K562 (cell line): ENCODE results near the gene ATP13A4. TPM values are rescaled to one million over a fixed set of nuclear protein-coding genes. Genes with fewer than 3 reads are reported as not detected.

Source experiments
- ATAC-seq: fragments of 200-7000 bp; cut with Tn5 transposase; 3 replicates; pipeline ENCODE4 v1.9.1; 2020; ENCODE audit warnings: moderate library complexity
- BruUV-seq: library from RNA; stranded (reverse); fragments of 400-500 nt; replicated peaks from 2 replicates; lab custom pipeline; 2021; lab: Mats Ljungman, UMichigan
- CTCF ChIA-PET: fragments of 300-600 bp; formaldehyde crosslinking; extraction: SDS; loops from one replicate; lab custom pipeline; 2021; ENCODE audit warnings: low intra/inter-chr PET ratio; lab: Yijun Ruan, JAX
- POLR2A ChIA-PET: fragments of 300-600, 350-650 bp; sonication (Branson Sonifier 250); formaldehyde crosslinking; extraction: SDS; loops from one replicate; lab custom pipeline; 2021; ENCODE audit warnings: antibody characterized with exemption, inconsistent platforms; lab: Yijun Ruan, JAX
- DNase-seq, 4 experiments: peaks; one replicate each; pipeline versions ENCODE4 v3.0.0 to v3.0.0-alpha.2; 2011 to 2018; ENCODE audit warnings: low spot score in 3 of 4, mixed read lengths in 3 of 4; ENCODE audit errors: extremely low read depth in 1 of 4
- FAIRE-seq: peaks from 2 replicates; lab custom pipeline; 2011; peaks lifted over from hg19 to GRCh38; lab: Jason Lieb, UNC
- H2AFZ ChIP-seq: 2 replicates; pipeline ENCODE4 v1.6.0; 2011; ENCODE audit warnings: low read depth, low read length, control low read depth, inconsistent platforms
- H3K27ac ChIP-seq: fragments of 200-600 bp; 3 replicates; pipeline ENCODE4 v1.8.0; 2011; ENCODE audit warnings: low read depth, mild to moderate bottlenecking, control low read depth, inconsistent platforms, low read length, moderate library complexity, mixed read lengths; ENCODE audit errors: extremely low read depth
- H3K27me3 ChIP-seq, 2 experiments: fragments of 300-600 bp in 1 of 2; 2 replicates in 1 of 2; 3 replicates in 1 of 2; pipeline versions ENCODE4 v1.6.0 to v1.8.0; 2011; ENCODE audit warnings: inconsistent platforms in 2 of 2, low read length in 2 of 2, mild to moderate bottlenecking in 1 of 2, mixed read lengths in 1 of 2, moderate library complexity in 1 of 2; ENCODE audit not compliant: control insufficient read depth in 2 of 2, insufficient read depth in 2 of 2
- H3K36me3 ChIP-seq: fragments of 300-600 bp; 3 replicates; pipeline ENCODE4 v1.8.0; 2011; ENCODE audit warnings: mild to moderate bottlenecking, low read length, inconsistent platforms; ENCODE audit not compliant: control insufficient read depth, insufficient read depth
- H3K4me1 ChIP-seq, 2 experiments: fragments of 200-600 bp in 1 of 2; replicated peaks in 1 of 2; 2 replicates in 1 of 2; 3 replicates in 1 of 2; pipeline versions ENCODE4 v1.5.1 to v1.8.0; 2011; ENCODE audit warnings: inconsistent platforms in 2 of 2, low read length in 2 of 2, mild to moderate bottlenecking in 1 of 2, mixed read lengths in 1 of 2, moderate library complexity in 1 of 2; ENCODE audit not compliant: control insufficient read depth in 2 of 2, insufficient read depth in 2 of 2
- H3K4me2 ChIP-seq: 2 replicates; pipeline ENCODE4 v1.6.1; 2011; ENCODE audit warnings: low read length, control low read depth, inconsistent platforms, mixed read lengths; ENCODE audit not compliant: insufficient read depth
- H3K4me3 ChIP-seq: fragments of 200-600 bp; sonication (generic), shearing (Covaris generic); 2 replicates; pipeline ENCODE4 v1.5.1; 2016; ENCODE audit warnings: control low read depth, inconsistent platforms
- H3K79me2 ChIP-seq: fragments of 200-600 bp; 3 replicates; pipeline ENCODE4 v1.8.0; 2011; ENCODE audit warnings: low read length, inconsistent platforms; ENCODE audit not compliant: control insufficient read depth, insufficient read depth
- H3K9ac ChIP-seq, 2 experiments: 2 replicates each; pipeline versions ENCODE4 v1.6.0 to v1.6.1; 2011; ENCODE audit warnings: low read depth in 2 of 2, low read length in 2 of 2, control low read depth in 1 of 2, inconsistent platforms in 1 of 2, mild to moderate bottlenecking in 1 of 2, mixed read lengths in 1 of 2; ENCODE audit not compliant: insufficient read depth in 1 of 2
- H3K9me1 ChIP-seq: one replicate; pipeline ENCODE4 v1.6.0; 2011; ENCODE audit warnings: inconsistent platforms, mild to moderate bottlenecking, low read length, moderate library complexity; ENCODE audit not compliant: control insufficient read depth, insufficient read depth
- H3K9me3 ChIP-seq: replicated peaks from 2 replicates; pipeline ENCODE4 v1.5.1; 2011; ENCODE audit warnings: low read depth, low read length, inconsistent platforms; ENCODE audit not compliant: control insufficient read depth, insufficient read depth
- H4K20me1 ChIP-seq: replicated peaks from 2 replicates; pipeline ENCODE4 v1.6.1; 2011; ENCODE audit warnings: low read length, inconsistent platforms, mixed read lengths; ENCODE audit not compliant: control insufficient read depth, insufficient read depth
- WGBS: fragments of 100-300 bp; shearing (Covaris generic); methylation state at CpG from one replicate; pipeline ENCODE4 v1.1.6; 2016; ENCODE audit warnings: low coverage, mixed read lengths; ENCODE audit not compliant: insufficient coverage; ENCODE audit errors: missing lambda C conversion rate; 5-methylcytosine and 5-hydroxymethylcytosine counted together
- in situ Hi-C: fragments of 300-500 bp; cut with MboI; formaldehyde crosslinking; loops from 4 replicates; pipeline ENCODE4 v1.15.0; 2018; ENCODE audit warnings: inconsistent platforms, mixed read lengths
- intact Hi-C: fragments of 100-400 bp; cut with micrococcal nuclease; formaldehyde crosslinking; loops from 2 replicates; pipeline ENCODE4 v1.14.2; 2022
- polyA plus RNA-seq, 8 experiments: library from polyadenylated mRNA; depleted of rRNA in 4 of 8; stranded (reverse) in 5 of 8; unstranded in 3 of 8; fragments of >200 nt; fragmentation: Nextera tagmentation in 2 of 8; fragmentation: Illumina TruSeq in 1 of 8; extraction: Ambion mirVana in 2 of 8; extraction: Trizol in 1 of 8; gene quantifications; 2 replicates each; pipeline versions ENCODE4 v1.2.1 to v1.2.3, GENCODE V29; 2011 to 2014; ENCODE audit warnings: inconsistent platforms in 1 of 8, missing spikeins in 1 of 8
- total RNA-seq, 7 experiments: library from RNA; depleted of rRNA in 6 of 7; stranded (reverse); fragments of >200 nt in 6 of 7; fragmentation: Illumina TruSeq in 2 of 7; extraction: Trizol in 2 of 7; gene quantifications; 2 replicates each; pipeline versions ENCODE4 v1.2.1 to v1.2.3, GENCODE V29; 2011 to 2021; ENCODE audit warnings: low replicate concordance in 1 of 7
- TF ChIP-seq, protein P1 (sequence below), 2 experiments: fragments of 450-650 bp; IDR thresholded peaks; 2 replicates each; pipeline ENCODE4 v1.6.1; 2018; ENCODE audit warnings: mild to moderate bottlenecking in 2 of 2, low read depth in 1 of 2; ENCODE audit not compliant: partially characterized antibody in 2 of 2
- TF ChIP-seq, protein P2 (sequence below): sonication (generic); formaldehyde crosslinking; IDR thresholded peaks from 2 replicates; pipeline ENCODE4 v1.8.1; 2023; ENCODE audit warnings: mild to moderate bottlenecking, missing genetic modification reagents, moderate library complexity
- TF ChIP-seq, protein P3 (sequence below), 3 experiments: IDR thresholded peaks in 2 of 3; conservative IDR thresholded peaks in 1 of 3; 2 replicates each; pipeline ENCODE4 v1.5.1; 2011 to 2012; ENCODE audit warnings: low read length in 3 of 3, mild to moderate bottlenecking in 3 of 3, control low read depth in 2 of 3, improper control_type of control experiment in 1 of 3, inconsistent platforms in 1 of 3, low read depth in 1 of 3, mixed read lengths in 1 of 3, moderate library complexity in 1 of 3; ENCODE audit not compliant: insufficient read depth in 2 of 3

Gene ATP13A4
- total and polyA plus RNA-seq, 9 of the 15 experiments (the other 6 are each of a cell fraction or from before 2014, with no cell fraction given) = 0.03 to 0.14 (median 0.07) TPM; not detected in 6

DNA sequence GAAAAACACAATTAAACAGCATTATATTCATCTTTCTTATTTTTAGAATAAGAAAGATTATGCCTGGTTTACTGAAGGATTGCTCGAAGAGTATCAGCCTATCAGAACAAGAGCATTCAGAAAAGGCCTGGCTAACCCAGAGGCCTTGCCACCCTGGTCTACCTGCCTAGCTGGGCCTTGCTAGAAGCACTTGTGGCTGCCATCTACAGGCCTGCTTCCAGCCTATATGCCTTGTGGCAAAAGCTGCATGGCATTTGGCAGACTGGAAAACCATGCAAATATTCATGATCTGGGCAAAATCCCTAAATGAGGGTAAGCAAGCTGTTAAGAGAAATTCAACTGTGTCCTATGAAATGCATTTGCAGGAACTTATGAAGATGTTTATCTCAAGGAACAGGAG lies 9.3 kb upstream of the ATP13A4 start:
- no peak for FAIRE-seq
- Histone ChIP-seq H3K27ac (no peak overlapping the region), H4K20me1 (no peaks in the 10 kb centered on the region), H2AFZ (no peak overlapping the region), H3K4me3 (no peak overlapping the region), H3K4me2 (no peak overlapping the region), H3K9ac (no peak overlapping the region), H3K36me3 (no peaks in the 10 kb centered on the region)
- BruUV-seq = no TSS peak
- in situ Hi-C loops = loop anchor here (10.0 to 25.0 kb wide), 2 partner anchors 749 to 1002 kb away; no protein-coding TSS in a partner anchor
- CTCF ChIA-PET = no interaction called here
- intact Hi-C loops = no loop called here
- WGBS = 0% methylated on average over 1 of the region's 1 CpG
- DNase-seq = no peak
- ATAC-seq = no peak
- TF ChIP-seq, protein P1, sequence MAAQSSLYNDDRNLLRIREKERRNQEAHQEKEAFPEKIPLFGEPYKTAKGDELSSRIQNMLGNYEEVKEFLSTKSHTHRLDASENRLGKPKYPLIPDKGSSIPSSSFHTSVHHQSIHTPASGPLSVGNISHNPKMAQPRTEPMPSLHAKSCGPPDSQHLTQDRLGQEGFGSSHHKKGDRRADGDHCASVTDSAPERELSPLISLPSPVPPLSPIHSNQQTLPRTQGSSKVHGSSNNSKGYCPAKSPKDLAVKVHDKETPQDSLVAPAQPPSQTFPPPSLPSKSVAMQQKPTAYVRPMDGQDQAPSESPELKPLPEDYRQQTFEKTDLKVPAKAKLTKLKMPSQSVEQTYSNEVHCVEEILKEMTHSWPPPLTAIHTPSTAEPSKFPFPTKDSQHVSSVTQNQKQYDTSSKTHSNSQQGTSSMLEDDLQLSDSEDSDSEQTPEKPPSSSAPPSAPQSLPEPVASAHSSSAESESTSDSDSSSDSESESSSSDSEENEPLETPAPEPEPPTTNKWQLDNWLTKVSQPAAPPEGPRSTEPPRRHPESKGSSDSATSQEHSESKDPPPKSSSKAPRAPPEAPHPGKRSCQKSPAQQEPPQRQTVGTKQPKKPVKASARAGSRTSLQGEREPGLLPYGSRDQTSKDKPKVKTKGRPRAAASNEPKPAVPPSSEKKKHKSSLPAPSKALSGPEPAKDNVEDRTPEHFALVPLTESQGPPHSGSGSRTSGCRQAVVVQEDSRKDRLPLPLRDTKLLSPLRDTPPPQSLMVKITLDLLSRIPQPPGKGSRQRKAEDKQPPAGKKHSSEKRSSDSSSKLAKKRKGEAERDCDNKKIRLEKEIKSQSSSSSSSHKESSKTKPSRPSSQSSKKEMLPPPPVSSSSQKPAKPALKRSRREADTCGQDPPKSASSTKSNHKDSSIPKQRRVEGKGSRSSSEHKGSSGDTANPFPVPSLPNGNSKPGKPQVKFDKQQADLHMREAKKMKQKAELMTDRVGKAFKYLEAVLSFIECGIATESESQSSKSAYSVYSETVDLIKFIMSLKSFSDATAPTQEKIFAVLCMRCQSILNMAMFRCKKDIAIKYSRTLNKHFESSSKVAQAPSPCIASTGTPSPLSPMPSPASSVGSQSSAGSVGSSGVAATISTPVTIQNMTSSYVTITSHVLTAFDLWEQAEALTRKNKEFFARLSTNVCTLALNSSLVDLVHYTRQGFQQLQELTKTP (IDR thresholded peaks at IDR 0.05; ENCODE audit: low read depth in 1 of 2, partially characterized antibody in 2 of 2) = no peak
- TF ChIP-seq, protein P2, sequence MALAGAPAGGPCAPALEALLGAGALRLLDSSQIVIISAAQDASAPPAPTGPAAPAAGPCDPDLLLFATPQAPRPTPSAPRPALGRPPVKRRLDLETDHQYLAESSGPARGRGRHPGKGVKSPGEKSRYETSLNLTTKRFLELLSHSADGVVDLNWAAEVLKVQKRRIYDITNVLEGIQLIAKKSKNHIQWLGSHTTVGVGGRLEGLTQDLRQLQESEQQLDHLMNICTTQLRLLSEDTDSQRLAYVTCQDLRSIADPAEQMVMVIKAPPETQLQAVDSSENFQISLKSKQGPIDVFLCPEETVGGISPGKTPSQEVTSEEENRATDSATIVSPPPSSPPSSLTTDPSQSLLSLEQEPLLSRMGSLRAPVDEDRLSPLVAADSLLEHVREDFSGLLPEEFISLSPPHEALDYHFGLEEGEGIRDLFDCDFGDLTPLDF (CRISPR knock-in tag) = no peak
- TF ChIP-seq, protein P3, sequence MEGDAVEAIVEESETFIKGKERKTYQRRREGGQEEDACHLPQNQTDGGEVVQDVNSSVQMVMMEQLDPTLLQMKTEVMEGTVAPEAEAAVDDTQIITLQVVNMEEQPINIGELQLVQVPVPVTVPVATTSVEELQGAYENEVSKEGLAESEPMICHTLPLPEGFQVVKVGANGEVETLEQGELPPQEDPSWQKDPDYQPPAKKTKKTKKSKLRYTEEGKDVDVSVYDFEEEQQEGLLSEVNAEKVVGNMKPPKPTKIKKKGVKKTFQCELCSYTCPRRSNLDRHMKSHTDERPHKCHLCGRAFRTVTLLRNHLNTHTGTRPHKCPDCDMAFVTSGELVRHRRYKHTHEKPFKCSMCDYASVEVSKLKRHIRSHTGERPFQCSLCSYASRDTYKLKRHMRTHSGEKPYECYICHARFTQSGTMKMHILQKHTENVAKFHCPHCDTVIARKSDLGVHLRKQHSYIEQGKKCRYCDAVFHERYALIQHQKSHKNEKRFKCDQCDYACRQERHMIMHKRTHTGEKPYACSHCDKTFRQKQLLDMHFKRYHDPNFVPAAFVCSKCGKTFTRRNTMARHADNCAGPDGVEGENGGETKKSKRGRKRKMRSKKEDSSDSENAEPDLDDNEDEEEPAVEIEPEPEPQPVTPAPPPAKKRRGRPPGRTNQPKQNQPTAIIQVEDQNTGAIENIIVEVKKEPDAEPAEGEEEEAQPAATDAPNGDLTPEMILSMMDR (IDR thresholded peaks at IDR 0.05 in 2 of 3, conservative IDR thresholded peaks at IDR 0.05 in 1 of 3; ENCODE audit: insufficient read depth in 2 of 3, low read depth in 1 of 3, low read length in 3 of 3) = peak in 2 of 3 experiments; percentile 6 to 17; a peak in 1 of 6 replicates
- TF ChIP-seq, all 486 proteins: peak for 1
- no peaks in the 10 kb centered on the region for H3K79me2 ChIP-seq
- H3K27me3 ChIP-seq = peaks cover 0 to 12% of the 10 kb centered on the region in 2 experiments; a peak in 2 of 5 replicates
- no peaks in the 10 kb centered on the region for H3K9me3 ChIP-seq
- POLR2A ChIA-PET = interaction anchor here (1.0 kb wide), 1 partner anchor 30 kb away, joined by 3 read pairs; no protein-coding TSS in a partner anchor
- no peaks in the 10 kb centered on the region for H3K9me1 ChIP-seq
- no peaks in the 10 kb centered on the region for H3K4me1 ChIP-seq
